ENCODE measurements around the gene KDM7A. TPM values are rescaled to one million over a fixed set of nuclear protein-coding genes. Genes with fewer than 3 reads are reported as not detected.

Gene KDM7A
- total RNA-seq, 1 experiment from 2014 or later: 12.4 TPM

DNA sequence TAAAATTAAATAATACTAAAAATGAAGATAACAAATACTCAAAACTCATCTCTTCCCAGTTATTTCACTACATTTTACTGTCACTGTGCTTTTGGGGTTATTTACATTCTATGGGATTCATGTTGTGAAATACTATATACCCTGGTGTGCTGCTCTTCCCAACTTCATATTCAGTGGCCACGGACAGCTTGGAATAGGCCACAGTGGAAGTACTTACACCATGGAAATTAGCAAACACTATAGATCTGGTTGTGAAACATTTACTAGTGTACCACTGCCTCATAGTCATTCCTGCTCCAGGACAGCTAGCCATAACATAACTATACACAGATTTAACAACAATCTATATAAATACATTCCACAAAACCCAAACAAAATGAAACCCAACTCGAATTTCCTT lies 21.2 kb upstream of the KDM7A start:
- CTCF ChIA-PET: interaction anchor here (1.2 kb wide), 1 partner anchor 20 kb away, joined by 4 read pairs; no protein-coding TSS in a partner anchor
- POLR2A ChIA-PET: interaction anchor here (3.7 kb wide), 1 partner anchor 21 kb away, joined by 33 read pairs; the partner anchor contains the start of gene KDM7A
- H3K27me3 Mint-ChIP-seq (ENCODE audit: insufficient read depth, unreplicated experiment): no peaks in the 10 kb centered on the region
- DNase-seq (ENCODE audit: unreplicated experiment): no peak
- BruUV-seq (replicated peaks): no TSS peak
- no peaks in the 10 kb centered on the region for H3K9me3 Mint-ChIP-seq (ENCODE audit: unreplicated experiment)
- TF ChIP-seq CTCF (IDR thresholded peaks at IDR 0.05; ENCODE audit: unreplicated experiment): no peak
- H3K4me1 Mint-ChIP-seq (ENCODE audit: insufficient read depth, unreplicated experiment): no peaks in the 10 kb centered on the region
- intact Hi-C loops (cut with micrococcal nuclease): no loop called here
- no peak overlapping the region for H3K4me3 Mint-ChIP-seq (ENCODE audit: unreplicated experiment)
- no peaks in the 10 kb centered on the region for H3K36me3 Mint-ChIP-seq (ENCODE audit: insufficient read depth, unreplicated experiment)
- no peak overlapping the region for H3K27ac Mint-ChIP-seq (ENCODE audit: low read depth, unreplicated experiment)

DNA sequence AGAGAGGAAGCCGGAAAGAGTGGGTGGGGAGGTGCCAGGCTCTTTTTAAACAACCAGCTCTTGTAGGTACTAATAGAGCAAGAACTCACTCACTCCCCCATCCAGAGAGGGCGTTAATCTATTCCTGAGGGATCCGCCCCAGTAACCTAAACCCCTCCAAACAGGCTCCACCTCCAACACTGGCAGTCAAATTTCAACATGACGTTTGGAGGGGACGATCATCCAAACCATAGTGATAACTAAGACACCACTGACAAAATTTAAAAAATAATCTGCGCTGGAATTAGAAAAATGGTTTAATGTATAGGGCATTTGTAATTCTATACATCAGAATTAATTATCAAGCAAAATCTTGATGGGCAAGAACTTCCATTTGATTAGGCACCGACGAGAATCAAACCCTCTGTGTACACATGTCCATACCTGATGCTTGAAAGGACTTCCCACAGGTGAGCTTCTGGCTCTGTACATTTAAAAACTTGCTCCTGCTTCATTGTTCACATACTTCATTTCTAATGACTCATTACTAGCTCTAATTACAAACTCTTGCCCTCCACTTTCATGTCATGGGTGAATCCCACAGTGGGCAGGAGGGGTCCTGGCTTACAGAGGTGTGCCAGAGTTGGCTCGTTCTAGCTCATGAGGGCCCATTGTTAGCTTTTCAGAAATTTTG lies 20.6 kb upstream of the KDM7A start:
- no peak overlapping the region for H3K27ac Mint-ChIP-seq (ENCODE audit: low read depth, unreplicated experiment)
- TF ChIP-seq CTCF (IDR thresholded peaks at IDR 0.05; ENCODE audit: unreplicated experiment): no peak
- intact Hi-C loops (cut with micrococcal nuclease): no loop called here
- BruUV-seq (replicated peaks): no TSS peak
- H3K4me3 Mint-ChIP-seq (ENCODE audit: unreplicated experiment): no peak overlapping the region
- ChIA-PET POLR2A (interaction anchor here (3.7 kb wide), 1 partner anchor 20 kb away, joined by 33 read pairs; the partner anchor contains the start of gene KDM7A), CTCF (interaction anchor here (1.2 kb wide), 1 partner anchor 20 kb away, joined by 4 read pairs; no protein-coding TSS in a partner anchor)
- DNase-seq (ENCODE audit: unreplicated experiment): no peak
- H3K36me3 Mint-ChIP-seq (ENCODE audit: insufficient read depth, unreplicated experiment): no peaks in the 10 kb centered on the region
- H3K27me3 Mint-ChIP-seq (ENCODE audit: insufficient read depth, unreplicated experiment): no peaks in the 10 kb centered on the region
- H3K4me1 Mint-ChIP-seq (ENCODE audit: insufficient read depth, unreplicated experiment): peaks cover 3% of the 10 kb centered on the region
- H3K9me3 Mint-ChIP-seq (ENCODE audit: unreplicated experiment): no peaks in the 10 kb centered on the region

DNA sequence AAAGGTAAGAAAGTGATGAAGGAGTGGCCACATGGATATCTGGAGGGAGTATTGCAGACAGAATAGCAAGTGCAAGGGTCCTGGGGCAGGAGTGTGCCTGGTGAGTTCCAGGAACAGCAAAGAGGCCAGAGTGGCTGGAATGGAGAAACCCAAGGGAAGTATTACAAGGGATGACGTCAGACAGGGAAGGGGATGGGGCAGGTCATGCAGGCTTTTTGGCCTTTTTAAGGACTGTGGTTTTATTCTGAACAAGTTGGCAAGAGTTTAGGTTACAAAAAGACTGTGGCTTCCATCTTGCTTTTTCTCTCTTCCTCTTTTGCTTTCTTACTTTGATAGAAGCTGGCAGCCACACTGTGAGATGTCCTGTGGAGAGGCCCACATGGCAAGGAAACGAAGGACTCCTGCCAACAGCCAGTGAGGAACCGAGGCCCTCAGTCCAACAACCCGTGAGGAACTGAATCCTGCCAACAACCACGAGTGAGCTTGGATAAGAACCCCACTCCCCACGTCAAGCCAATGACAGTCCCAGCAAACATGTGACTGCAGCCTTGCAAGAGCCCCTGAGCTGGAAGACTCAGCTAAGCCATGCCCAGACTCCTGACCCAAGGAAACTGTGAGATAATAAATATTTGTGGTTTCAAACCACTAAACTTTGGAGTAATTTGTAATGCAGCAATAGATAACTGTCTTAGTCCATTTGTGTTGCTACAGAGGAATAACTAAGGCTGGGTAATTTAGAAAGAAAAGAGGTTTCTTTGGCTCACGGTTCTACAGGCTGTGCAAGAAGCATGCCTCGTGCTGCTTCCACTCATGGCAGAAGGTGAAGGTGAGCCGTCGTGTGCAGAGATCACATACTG lies 19.8 kb upstream of the KDM7A start:
- ChIA-PET CTCF (interaction anchor here (1.2 kb wide), 1 partner anchor 19 kb away, joined by 4 read pairs; no protein-coding TSS in a partner anchor), POLR2A (interaction anchor here (3.7 kb wide), 1 partner anchor 20 kb away, joined by 33 read pairs; the partner anchor contains the start of gene KDM7A)
- Mint-ChIP-seq H3K36me3 (ENCODE audit: insufficient read depth, unreplicated experiment) (no peaks in the 10 kb centered on the region), H3K9me3 (ENCODE audit: unreplicated experiment) (no peaks in the 10 kb centered on the region), H3K27ac (ENCODE audit: low read depth, unreplicated experiment) (no peak overlapping the region), H3K4me1 (ENCODE audit: insufficient read depth, unreplicated experiment) (peaks cover 5% of the 10 kb centered on the region), H3K4me3 (ENCODE audit: unreplicated experiment) (no peak overlapping the region), H3K27me3 (ENCODE audit: insufficient read depth, unreplicated experiment) (peaks cover 3% of the 10 kb centered on the region)
- no peak for TF ChIP-seq CTCF (IDR thresholded peaks at IDR 0.05; ENCODE audit: unreplicated experiment)
- intact Hi-C loops (cut with micrococcal nuclease): no loop called here
- no peak for DNase-seq (ENCODE audit: unreplicated experiment)
- no TSS peak for BruUV-seq (replicated peaks)

DNA sequence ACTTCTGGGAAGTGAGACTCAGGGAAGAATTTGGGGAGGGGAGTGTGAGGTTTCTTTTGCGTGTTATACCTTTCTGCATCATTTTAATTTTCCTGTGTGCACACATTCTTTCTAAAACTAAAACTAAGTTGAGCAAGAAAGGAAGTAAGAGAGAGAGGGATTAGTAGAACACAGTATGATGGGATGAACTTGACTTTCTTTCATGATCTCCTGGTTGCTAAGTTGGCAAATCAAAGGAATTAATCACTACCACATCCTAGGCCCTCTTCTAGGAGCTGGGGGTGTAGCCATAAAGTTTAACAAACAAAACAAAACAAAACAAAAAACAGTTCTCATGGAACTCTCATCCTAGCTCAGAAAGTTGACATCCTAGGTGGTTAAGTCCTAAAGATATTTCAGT lies 19.1 kb upstream of the KDM7A start:
- Mint-ChIP-seq H3K9me3 (ENCODE audit: unreplicated experiment) (no peaks in the 10 kb centered on the region), H3K4me3 (ENCODE audit: unreplicated experiment) (no peak overlapping the region), H3K36me3 (ENCODE audit: insufficient read depth, unreplicated experiment) (no peaks in the 10 kb centered on the region), H3K27me3 (ENCODE audit: insufficient read depth, unreplicated experiment) (peaks cover 11% of the 10 kb centered on the region), H3K4me1 (ENCODE audit: insufficient read depth, unreplicated experiment) (peaks cover 5% of the 10 kb centered on the region), H3K27ac (ENCODE audit: low read depth, unreplicated experiment) (no peak overlapping the region)
- TF ChIP-seq CTCF (IDR thresholded peaks at IDR 0.05; ENCODE audit: unreplicated experiment): no peak
- ChIA-PET CTCF (no interaction called here), POLR2A (no interaction called here)
- no peak for DNase-seq (ENCODE audit: unreplicated experiment)
- BruUV-seq (replicated peaks): no TSS peak
- intact Hi-C loops (cut with micrococcal nuclease): no loop called here

Data from MCF 10A (cell line).